ENCODE results near the gene THSD7A. TPM values are rescaled to one million over a fixed set of nuclear protein-coding genes. Genes with fewer than 3 reads are reported as not detected.

THSD7A gene
- total and polyA plus RNA-seq, 2 of the 8 experiments (the other 6 are each of a cell fraction or from before 2014, with no cell fraction given), result 0.44 to 1.2 TPM

- TF ChIP-seq BCL11A (IDR thresholded peaks at IDR 0.05; ENCODE audit: low read depth in 2 of 2, low read length in 2 of 2) (no peak), FOSL1 (IDR thresholded peaks at IDR 0.05; ENCODE audit: insufficient read depth, low read depth, low read length) (no peak), MAX (IDR thresholded peaks at IDR 0.05) (no peak), EZH2 (IDR thresholded peaks at IDR 0.05; ENCODE audit: low read depth, low read length, severe bottlenecking) (no peak)
Measured at GRCh38 chr7:11573128-11573750, 258.8 kb downstream of the THSD7A start (continued).

Measured in H1 (cell line).